WTC11 (cell line): ENCODE results near the gene ACYP2.

Experiments
- ATF3 ChIP-seq: sonication (generic); formaldehyde crosslinking; conservative IDR thresholded peaks from 2 replicates; pipeline ENCODE4 v1.8.1; 2022; ENCODE audit warnings: mild to moderate bottlenecking, missing genetic modification reagents
- CTCF ChIP-seq: fragments of 200-600 bp; IDR thresholded peaks from 2 replicates; pipeline ENCODE4 v1.8.0; 2022; ENCODE audit warnings: antibody characterized with exemption
- ESRRA ChIP-seq: sonication (generic); formaldehyde crosslinking; IDR thresholded peaks from 2 replicates; pipeline ENCODE4 v1.8.1; 2022; ENCODE audit warnings: mild to moderate bottlenecking, missing genetic modification reagents, borderline replicate concordance
- ETV6 ChIP-seq: sonication (generic); formaldehyde crosslinking; IDR thresholded peaks from 2 replicates; pipeline ENCODE4 v1.8.1; 2022; ENCODE audit warnings: mild to moderate bottlenecking, missing genetic modification reagents
- FOXJ3 ChIP-seq: sonication (generic); formaldehyde crosslinking; IDR thresholded peaks from 2 replicates; pipeline ENCODE4 v1.9.0; 2021; ENCODE audit warnings: missing genetic modification reagents, mild to moderate bottlenecking, borderline replicate concordance
- JUN ChIP-seq: sonication (generic); formaldehyde crosslinking; IDR thresholded peaks from 2 replicates; pipeline ENCODE4 v1.8.0; 2023; ENCODE audit warnings: mild to moderate bottlenecking, missing genetic modification reagents
- NR1H2 ChIP-seq: sonication (generic); formaldehyde crosslinking; IDR thresholded peaks from 2 replicates; pipeline ENCODE4 v1.9.0; 2021; ENCODE audit warnings: mild to moderate bottlenecking, moderate library complexity, missing genetic modification reagents
- SMAD4 ChIP-seq: sonication (generic); formaldehyde crosslinking; IDR thresholded peaks from 2 replicates; pipeline ENCODE4 v1.8.0; 2022; ENCODE audit warnings: mild to moderate bottlenecking, missing genetic modification reagents
- TEAD4 ChIP-seq: sonication (generic); formaldehyde crosslinking; IDR thresholded peaks from 2 replicates; pipeline ENCODE4 v1.8.0; 2022; ENCODE audit warnings: mild to moderate bottlenecking, missing genetic modification reagents
- ZNF423 ChIP-seq: fragments of 250-450 bp; sonication (Bioruptor Pico); IDR thresholded peaks from 2 replicates; pipeline ENCODE4 v2.1.2; 2022; ENCODE audit warnings: mild to moderate bottlenecking, moderate library complexity
- TF ChIP-seq, protein P1 (sequence below): sonication (generic); formaldehyde crosslinking; IDR thresholded peaks from 2 replicates; pipeline ENCODE4 v1.8.1; 2022; ENCODE audit warnings: low read depth, mild to moderate bottlenecking, moderate library complexity, missing genetic modification reagents, borderline replicate concordance
- TF ChIP-seq, protein P2 (sequence below): sonication (generic); formaldehyde crosslinking; IDR thresholded peaks from 2 replicates; pipeline ENCODE4 v1.8.0; 2022; ENCODE audit warnings: mild to moderate bottlenecking, missing genetic modification reagents
- TF ChIP-seq, protein P3 (sequence below): sonication (generic); formaldehyde crosslinking; IDR thresholded peaks from 2 replicates; pipeline ENCODE4 v1.8.1; 2023; ENCODE audit warnings: mild to moderate bottlenecking, missing genetic modification reagents, moderate library complexity

- TF ChIP-seq SMAD4 (CRISPR knock-in tag): no peak
- no peak for TF ChIP-seq ZNF423 (CRISPR knock-in tag)
- no peak for TF ChIP-seq CTCF
- TF ChIP-seq ETV6: no peak
- TF ChIP-seq JUN (CRISPR knock-in tag): no peak
- no peak for TF ChIP-seq TEAD4
- TF ChIP-seq, protein P1, sequence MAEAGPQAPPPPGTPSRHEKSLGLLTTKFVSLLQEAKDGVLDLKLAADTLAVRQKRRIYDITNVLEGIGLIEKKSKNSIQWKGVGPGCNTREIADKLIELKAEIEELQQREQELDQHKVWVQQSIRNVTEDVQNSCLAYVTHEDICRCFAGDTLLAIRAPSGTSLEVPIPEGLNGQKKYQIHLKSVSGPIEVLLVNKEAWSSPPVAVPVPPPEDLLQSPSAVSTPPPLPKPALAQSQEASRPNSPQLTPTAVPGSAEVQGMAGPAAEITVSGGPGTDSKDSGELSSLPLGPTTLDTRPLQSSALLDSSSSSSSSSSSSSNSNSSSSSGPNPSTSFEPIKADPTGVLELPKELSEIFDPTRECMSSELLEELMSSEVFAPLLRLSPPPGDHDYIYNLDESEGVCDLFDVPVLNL: no peak
- no peak for TF ChIP-seq NR1H2 (CRISPR knock-in tag)
- no peak for TF ChIP-seq ESRRA (CRISPR knock-in tag)
- no peak for TF ChIP-seq ATF3 (CRISPR knock-in tag)
- TF ChIP-seq, protein P2, sequence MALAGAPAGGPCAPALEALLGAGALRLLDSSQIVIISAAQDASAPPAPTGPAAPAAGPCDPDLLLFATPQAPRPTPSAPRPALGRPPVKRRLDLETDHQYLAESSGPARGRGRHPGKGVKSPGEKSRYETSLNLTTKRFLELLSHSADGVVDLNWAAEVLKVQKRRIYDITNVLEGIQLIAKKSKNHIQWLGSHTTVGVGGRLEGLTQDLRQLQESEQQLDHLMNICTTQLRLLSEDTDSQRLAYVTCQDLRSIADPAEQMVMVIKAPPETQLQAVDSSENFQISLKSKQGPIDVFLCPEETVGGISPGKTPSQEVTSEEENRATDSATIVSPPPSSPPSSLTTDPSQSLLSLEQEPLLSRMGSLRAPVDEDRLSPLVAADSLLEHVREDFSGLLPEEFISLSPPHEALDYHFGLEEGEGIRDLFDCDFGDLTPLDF (CRISPR knock-in tag): no peak
- TF ChIP-seq FOXJ3 (CRISPR knock-in tag): no peak
- TF ChIP-seq, protein P3, sequence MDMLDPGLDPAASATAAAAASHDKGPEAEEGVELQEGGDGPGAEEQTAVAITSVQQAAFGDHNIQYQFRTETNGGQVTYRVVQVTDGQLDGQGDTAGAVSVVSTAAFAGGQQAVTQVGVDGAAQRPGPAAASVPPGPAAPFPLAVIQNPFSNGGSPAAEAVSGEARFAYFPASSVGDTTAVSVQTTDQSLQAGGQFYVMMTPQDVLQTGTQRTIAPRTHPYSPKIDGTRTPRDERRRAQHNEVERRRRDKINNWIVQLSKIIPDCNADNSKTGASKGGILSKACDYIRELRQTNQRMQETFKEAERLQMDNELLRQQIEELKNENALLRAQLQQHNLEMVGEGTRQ (CRISPR knock-in tag): no peak
Observed at GRCh38 chr2:54196646-54197045, 81.2 kb downstream of the ACYP2 start.
